Measurements from ENCODE around the gene ST3GAL4.

GRCh38 chr11:126417091-126417862 is 61.8 kb downstream of the ST3GAL4 start:
- TF ChIP-seq, protein P1, sequence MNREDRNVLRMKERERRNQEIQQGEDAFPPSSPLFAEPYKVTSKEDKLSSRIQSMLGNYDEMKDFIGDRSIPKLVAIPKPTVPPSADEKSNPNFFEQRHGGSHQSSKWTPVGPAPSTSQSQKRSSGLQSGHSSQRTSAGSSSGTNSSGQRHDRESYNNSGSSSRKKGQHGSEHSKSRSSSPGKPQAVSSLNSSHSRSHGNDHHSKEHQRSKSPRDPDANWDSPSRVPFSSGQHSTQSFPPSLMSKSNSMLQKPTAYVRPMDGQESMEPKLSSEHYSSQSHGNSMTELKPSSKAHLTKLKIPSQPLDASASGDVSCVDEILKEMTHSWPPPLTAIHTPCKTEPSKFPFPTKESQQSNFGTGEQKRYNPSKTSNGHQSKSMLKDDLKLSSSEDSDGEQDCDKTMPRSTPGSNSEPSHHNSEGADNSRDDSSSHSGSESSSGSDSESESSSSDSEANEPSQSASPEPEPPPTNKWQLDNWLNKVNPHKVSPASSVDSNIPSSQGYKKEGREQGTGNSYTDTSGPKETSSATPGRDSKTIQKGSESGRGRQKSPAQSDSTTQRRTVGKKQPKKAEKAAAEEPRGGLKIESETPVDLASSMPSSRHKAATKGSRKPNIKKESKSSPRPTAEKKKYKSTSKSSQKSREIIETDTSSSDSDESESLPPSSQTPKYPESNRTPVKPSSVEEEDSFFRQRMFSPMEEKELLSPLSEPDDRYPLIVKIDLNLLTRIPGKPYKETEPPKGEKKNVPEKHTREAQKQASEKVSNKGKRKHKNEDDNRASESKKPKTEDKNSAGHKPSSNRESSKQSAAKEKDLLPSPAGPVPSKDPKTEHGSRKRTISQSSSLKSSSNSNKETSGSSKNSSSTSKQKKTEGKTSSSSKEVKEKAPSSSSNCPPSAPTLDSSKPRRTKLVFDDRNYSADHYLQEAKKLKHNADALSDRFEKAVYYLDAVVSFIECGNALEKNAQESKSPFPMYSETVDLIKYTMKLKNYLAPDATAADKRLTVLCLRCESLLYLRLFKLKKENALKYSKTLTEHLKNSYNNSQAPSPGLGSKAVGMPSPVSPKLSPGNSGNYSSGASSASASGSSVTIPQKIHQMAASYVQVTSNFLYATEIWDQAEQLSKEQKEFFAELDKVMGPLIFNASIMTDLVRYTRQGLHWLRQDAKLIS (CRISPR knock-in tag; IDR thresholded peaks at IDR 0.05): no peak
- TF ChIP-seq IRF2 (CRISPR knock-in tag; IDR thresholded peaks at IDR 0.05): no peak
- TF ChIP-seq PHF8 (IDR thresholded peaks at IDR 0.05; ENCODE audit: borderline replicate concordance, low read length): no peak
- no peak for TF ChIP-seq POLR2A (conservative IDR thresholded peaks at IDR 0.05)
- no peak for TF ChIP-seq RB1 (IDR thresholded peaks at IDR 0.05; ENCODE audit: low read depth)
- TF ChIP-seq, protein P2, sequence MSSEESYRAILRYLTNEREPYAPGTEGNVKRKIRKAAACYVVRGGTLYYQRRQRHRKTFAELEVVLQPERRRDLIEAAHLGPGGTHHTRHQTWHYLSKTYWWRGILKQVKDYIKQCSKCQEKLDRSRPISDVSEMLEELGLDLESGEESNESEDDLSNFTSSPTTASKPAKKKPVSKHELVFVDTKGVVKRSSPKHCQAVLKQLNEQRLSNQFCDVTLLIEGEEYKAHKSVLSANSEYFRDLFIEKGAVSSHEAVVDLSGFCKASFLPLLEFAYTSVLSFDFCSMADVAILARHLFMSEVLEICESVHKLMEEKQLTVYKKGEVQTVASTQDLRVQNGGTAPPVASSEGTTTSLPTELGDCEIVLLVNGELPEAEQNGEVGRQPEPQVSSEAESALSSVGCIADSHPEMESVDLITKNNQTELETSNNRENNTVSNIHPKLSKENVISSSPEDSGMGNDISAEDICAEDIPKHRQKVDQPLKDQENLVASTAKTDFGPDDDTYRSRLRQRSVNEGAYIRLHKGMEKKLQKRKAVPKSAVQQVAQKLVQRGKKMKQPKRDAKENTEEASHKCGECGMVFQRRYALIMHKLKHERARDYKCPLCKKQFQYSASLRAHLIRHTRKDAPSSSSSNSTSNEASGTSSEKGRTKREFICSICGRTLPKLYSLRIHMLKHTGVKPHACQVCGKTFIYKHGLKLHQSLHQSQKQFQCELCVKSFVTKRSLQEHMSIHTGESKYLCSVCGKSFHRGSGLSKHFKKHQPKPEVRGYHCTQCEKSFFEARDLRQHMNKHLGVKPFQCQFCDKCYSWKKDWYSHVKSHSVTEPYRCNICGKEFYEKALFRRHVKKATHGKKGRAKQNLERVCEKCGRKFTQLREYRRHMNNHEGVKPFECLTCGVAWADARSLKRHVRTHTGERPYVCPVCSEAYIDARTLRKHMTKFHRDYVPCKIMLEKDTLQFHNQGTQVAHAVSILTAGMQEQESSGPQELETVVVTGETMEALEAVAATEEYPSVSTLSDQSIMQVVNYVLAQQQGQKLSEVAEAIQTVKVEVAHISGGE (CRISPR knock-in tag; IDR thresholded peaks at IDR 0.05): no peak
- no peak for TF ChIP-seq STAT6 (CRISPR knock-in tag; IDR thresholded peaks at IDR 0.05)

All from K562 (cell line).